ENCODE results near the gene LYRM4. TPM values are rescaled to one million over a fixed set of nuclear protein-coding genes. Genes with fewer than 3 reads are reported as not detected.

The LYRM4 gene
- total RNA-seq, 2 experiments from 2014 or later = 24.8 to 28.1 TPM

DNA sequence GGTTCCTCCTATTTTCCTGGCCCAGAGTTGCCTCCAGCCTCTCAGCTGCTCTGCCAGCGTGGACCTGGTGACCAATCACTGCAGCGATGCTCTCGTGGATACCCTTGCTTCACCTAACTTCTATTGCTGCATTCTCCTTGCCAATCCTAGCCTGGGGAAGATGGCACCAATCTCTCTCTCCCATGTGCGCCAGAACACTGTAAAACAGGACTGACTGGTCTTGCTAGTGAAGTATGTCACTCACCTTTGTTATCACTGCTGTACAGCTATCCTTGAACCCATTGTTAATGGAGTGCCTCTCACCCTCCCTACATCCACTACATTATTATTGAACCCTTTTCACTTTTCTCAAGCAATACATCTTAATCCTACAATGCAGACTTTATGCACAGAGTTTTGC is 80.1 kb downstream of the LYRM4 start:
- ChIA-PET CTCF (no interaction called here), POLR2A (no interaction called here)
- Histone ChIP-seq H3K4me1 (ENCODE audit: insufficient read depth, low read length) (peaks cover 9% of the 10 kb centered on the region), H3K36me3 (ENCODE audit: insufficient read depth, low read length) (no peaks in the 10 kb centered on the region), H3K4me3 (ENCODE audit: low read length) (no peak overlapping the region), H3K27ac (ENCODE audit: low read depth in 1 of 2, low read length in 2 of 2) (no peak overlapping the region), H3K27me3 (ENCODE audit: control insufficient read depth in 1 of 2, insufficient read depth in 2 of 2, low read length in 2 of 2) (no peaks in the 10 kb centered on the region), H3K9me3 (ENCODE audit: control insufficient read depth in 1 of 2, insufficient read depth in 1 of 2, low read length in 2 of 2) (no peaks in the 10 kb centered on the region)
- no peaks in the 10 kb centered on the region for H3K27me3 Mint-ChIP-seq
- H3K4me3 Mint-ChIP-seq = peak overlapping the region; percentile 78
- ATAC-seq (ENCODE audit: poor library complexity) (no peak), DNase-seq (no peak)
- H3K9me3 Mint-ChIP-seq = no peaks in the 10 kb centered on the region
- H3K4me1 Mint-ChIP-seq (ENCODE audit: low read depth) = peaks cover 55% of the 10 kb centered on the region
- TF ChIP-seq, protein P1, sequence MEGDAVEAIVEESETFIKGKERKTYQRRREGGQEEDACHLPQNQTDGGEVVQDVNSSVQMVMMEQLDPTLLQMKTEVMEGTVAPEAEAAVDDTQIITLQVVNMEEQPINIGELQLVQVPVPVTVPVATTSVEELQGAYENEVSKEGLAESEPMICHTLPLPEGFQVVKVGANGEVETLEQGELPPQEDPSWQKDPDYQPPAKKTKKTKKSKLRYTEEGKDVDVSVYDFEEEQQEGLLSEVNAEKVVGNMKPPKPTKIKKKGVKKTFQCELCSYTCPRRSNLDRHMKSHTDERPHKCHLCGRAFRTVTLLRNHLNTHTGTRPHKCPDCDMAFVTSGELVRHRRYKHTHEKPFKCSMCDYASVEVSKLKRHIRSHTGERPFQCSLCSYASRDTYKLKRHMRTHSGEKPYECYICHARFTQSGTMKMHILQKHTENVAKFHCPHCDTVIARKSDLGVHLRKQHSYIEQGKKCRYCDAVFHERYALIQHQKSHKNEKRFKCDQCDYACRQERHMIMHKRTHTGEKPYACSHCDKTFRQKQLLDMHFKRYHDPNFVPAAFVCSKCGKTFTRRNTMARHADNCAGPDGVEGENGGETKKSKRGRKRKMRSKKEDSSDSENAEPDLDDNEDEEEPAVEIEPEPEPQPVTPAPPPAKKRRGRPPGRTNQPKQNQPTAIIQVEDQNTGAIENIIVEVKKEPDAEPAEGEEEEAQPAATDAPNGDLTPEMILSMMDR (IDR thresholded peaks at IDR 0.05) = no peak
- peak overlapping the region; percentile 50 for H3K27ac Mint-ChIP-seq
- intact Hi-C loops (cut with DNase I, micrococcal nuclease) = loop anchor here in 1 of 2 experiments (5.0 kb wide), 1 partner anchor 77 kb away; no protein-coding TSS in a partner anchor
- H3K36me3 Mint-ChIP-seq (ENCODE audit: low read depth) = no peaks in the 10 kb centered on the region

DNA sequence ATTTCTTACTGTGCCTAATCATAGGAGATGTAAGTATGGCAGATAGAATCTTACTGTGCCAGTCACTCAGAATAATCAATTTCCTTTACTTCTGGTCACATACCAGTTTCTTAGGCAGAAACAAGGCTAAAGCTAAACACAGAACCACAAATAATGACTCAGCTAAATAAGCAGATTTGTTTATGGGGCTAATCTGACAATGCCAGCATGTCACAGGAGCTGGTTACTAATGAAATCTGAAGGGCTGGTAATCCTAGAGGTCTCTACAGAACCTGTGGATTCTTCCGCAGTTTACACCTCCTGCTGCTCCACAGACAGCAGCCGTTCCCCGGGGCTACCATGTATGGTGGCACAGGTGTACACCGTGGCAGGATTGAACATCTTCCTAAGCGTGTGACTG is 80.8 kb downstream of the LYRM4 start:
- ATAC-seq (ENCODE audit: poor library complexity) = no peak
- Mint-ChIP-seq H3K4me1 (ENCODE audit: low read depth) (peaks cover 62% of the 10 kb centered on the region), H3K27ac (peak overlapping the region; percentile 50), H3K4me3 (no peak overlapping the region), H3K9me3 (no peaks in the 10 kb centered on the region), H3K27me3 (no peaks in the 10 kb centered on the region), H3K36me3 (ENCODE audit: low read depth) (no peaks in the 10 kb centered on the region)
- Histone ChIP-seq H3K9me3 (ENCODE audit: control insufficient read depth in 1 of 2, insufficient read depth in 1 of 2, low read length in 2 of 2) (no peaks in the 10 kb centered on the region), H3K27ac (ENCODE audit: low read depth in 1 of 2, low read length in 2 of 2) (no peak overlapping the region), H3K4me3 (ENCODE audit: low read length) (no peak overlapping the region), H3K36me3 (ENCODE audit: insufficient read depth, low read length) (no peaks in the 10 kb centered on the region), H3K27me3 (ENCODE audit: control insufficient read depth in 1 of 2, insufficient read depth in 2 of 2, low read length in 2 of 2) (no peaks in the 10 kb centered on the region), H3K4me1 (ENCODE audit: insufficient read depth, low read length) (peaks cover 16% of the 10 kb centered on the region)
- intact Hi-C loops (cut with DNase I, micrococcal nuclease) = loop anchor here in 1 of 2 experiments (5.0 kb wide), 1 partner anchor 77 kb away; no protein-coding TSS in a partner anchor
- no peak for DNase-seq
- TF ChIP-seq, protein P1 (IDR thresholded peaks at IDR 0.05) = no peak
- CTCF ChIA-PET = interaction anchor here (0.9 kb wide), 1 partner anchor 36 kb away, joined by 3 read pairs; no protein-coding TSS in a partner anchor
- POLR2A ChIA-PET = interaction anchor here (0.6 to 2.6 kb wide), 2 partner anchors 81 to 1475 kb away, joined by 3 to 9 read pairs; partner anchors contain the start of genes FARS2 and LYRM4

DNA sequence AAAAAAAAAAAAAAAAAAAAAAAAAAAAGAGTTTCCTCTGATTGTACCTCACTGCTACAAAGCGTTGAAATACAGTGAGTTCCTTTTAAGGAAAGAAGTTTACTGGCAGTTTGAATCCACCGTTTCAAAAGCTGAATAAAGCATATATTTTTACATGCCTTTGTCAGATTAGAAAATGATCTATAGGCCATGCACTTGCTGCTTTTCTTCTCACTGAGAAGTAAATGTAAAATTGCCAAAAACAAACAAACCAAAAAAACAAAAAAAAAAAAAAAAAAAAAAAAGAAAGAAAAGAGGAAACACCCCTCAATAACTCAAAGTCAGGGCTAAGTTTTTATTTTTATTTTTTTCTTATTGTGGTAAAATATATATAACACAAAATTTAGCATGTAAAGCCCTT is 81.9 kb downstream of the LYRM4 start:
- CTCF ChIA-PET = no interaction called here
- intact Hi-C loops (cut with DNase I, micrococcal nuclease) = no loop called here
- TF ChIP-seq, protein P1 (IDR thresholded peaks at IDR 0.05) = no peak

More for the DNA sequence above, 81.9 kb downstream of the LYRM4 start:
- Histone ChIP-seq H3K4me3 (ENCODE audit: low read length) (no peak overlapping the region), H3K27ac (ENCODE audit: low read depth in 1 of 2, low read length in 2 of 2) (no peak overlapping the region), H3K4me1 (ENCODE audit: insufficient read depth, low read length) (peaks cover 24% of the 10 kb centered on the region), H3K27me3 (ENCODE audit: control insufficient read depth in 1 of 2, insufficient read depth in 2 of 2, low read length in 2 of 2) (no peaks in the 10 kb centered on the region), H3K9me3 (ENCODE audit: control insufficient read depth in 1 of 2, insufficient read depth in 1 of 2, low read length in 2 of 2) (no peaks in the 10 kb centered on the region), H3K36me3 (ENCODE audit: insufficient read depth, low read length) (no peaks in the 10 kb centered on the region)
- Mint-ChIP-seq H3K27ac (peak overlapping the region; percentile 83), H3K4me3 (no peak overlapping the region), H3K36me3 (ENCODE audit: low read depth) (no peaks in the 10 kb centered on the region), H3K27me3 (no peaks in the 10 kb centered on the region), H3K4me1 (ENCODE audit: low read depth) (peaks cover 73% of the 10 kb centered on the region), H3K9me3 (no peaks in the 10 kb centered on the region)
- peak; percentile 14 for ATAC-seq (ENCODE audit: poor library complexity)
- POLR2A ChIA-PET = interaction anchor here (2.6 kb wide), 1 partner anchor 82 kb away, joined by 9 read pairs; the partner anchor contains the start of genes FARS2 and LYRM4
- peak in 1 of 14 experiments; percentile 16 for DNase-seq

All from CD4-positive, alpha-beta T cell (primary cell).